Measurements from ENCODE around the gene SLC27A6. TPM values are rescaled to one million over a fixed set of nuclear protein-coding genes. Genes with fewer than 3 reads are reported as not detected.

SLC27A6 gene
- polyA plus RNA-seq, 1 experiment: 0.04 TPM

- POLR2A ChIA-PET: no interaction called here
- H3K27ac ChIP-seq (ENCODE audit: low read depth, low read length): no peak overlapping the region
- H3K4me3 ChIP-seq (ENCODE audit: low read depth, low read length): no peak overlapping the region
- no peaks in the 10 kb centered on the region for H3K27me3 ChIP-seq (ENCODE audit: control insufficient read depth, insufficient read depth, low read length)
- CTCF ChIA-PET: no interaction called here
- TF ChIP-seq CTCF (IDR thresholded peaks at IDR 0.05; ENCODE audit: low read depth, low read length): no peak
- DNase-seq (ENCODE audit: low read depth, low spot score): no peak
- no peaks in the 10 kb centered on the region for H3K9me3 ChIP-seq (ENCODE audit: control insufficient read depth, insufficient read depth, low read length)
These were observed 9.3 kb downstream of the SLC27A6 start for GRCh38 chr5:128974567-128974966.

GRCh38 chr5:128979761-128980160, 14.5 kb downstream of the SLC27A6 start:
- ChIA-PET CTCF (no interaction called here), POLR2A (no interaction called here)
- Histone ChIP-seq H3K4me3 (ENCODE audit: low read depth, low read length) (no peak overlapping the region), H3K27ac (ENCODE audit: low read depth, low read length) (no peak overlapping the region), H3K9me3 (ENCODE audit: control insufficient read depth, insufficient read depth, low read length) (no peaks in the 10 kb centered on the region), H3K27me3 (ENCODE audit: control insufficient read depth, insufficient read depth, low read length) (no peaks in the 10 kb centered on the region)
- no peak for DNase-seq (ENCODE audit: low read depth, low spot score)
- no peak for TF ChIP-seq CTCF (IDR thresholded peaks at IDR 0.05; ENCODE audit: low read depth, low read length)

GRCh38 chr5:128980917-128981316, 15.6 kb downstream of the SLC27A6 start:
- no peak for DNase-seq (ENCODE audit: low read depth, low spot score)
- no peak overlapping the region for H3K4me3 ChIP-seq (ENCODE audit: low read depth, low read length)
- POLR2A ChIA-PET: no interaction called here
- no peak overlapping the region for H3K27ac ChIP-seq (ENCODE audit: low read depth, low read length)
- no peak for TF ChIP-seq CTCF (IDR thresholded peaks at IDR 0.05; ENCODE audit: low read depth, low read length)
- H3K27me3 ChIP-seq (ENCODE audit: control insufficient read depth, insufficient read depth, low read length): no peaks in the 10 kb centered on the region
- no peaks in the 10 kb centered on the region for H3K9me3 ChIP-seq (ENCODE audit: control insufficient read depth, insufficient read depth, low read length)
- CTCF ChIA-PET: no interaction called here

GRCh38 chr5:128984480-128984879, 19.2 kb downstream of the SLC27A6 start:
- no peak for TF ChIP-seq CTCF (IDR thresholded peaks at IDR 0.05; ENCODE audit: low read depth, low read length)
- DNase-seq (ENCODE audit: low read depth, low spot score): no peak
- ChIA-PET CTCF (no interaction called here), POLR2A (no interaction called here)
- Histone ChIP-seq H3K27me3 (ENCODE audit: control insufficient read depth, insufficient read depth, low read length) (no peaks in the 10 kb centered on the region), H3K27ac (ENCODE audit: low read depth, low read length) (no peak overlapping the region), H3K4me3 (ENCODE audit: low read depth, low read length) (no peak overlapping the region), H3K9me3 (ENCODE audit: control insufficient read depth, insufficient read depth, low read length) (no peaks in the 10 kb centered on the region)

GRCh38 chr5:128988476-128988875, 23.2 kb downstream of the SLC27A6 start:
- no peak for DNase-seq (ENCODE audit: low read depth, low spot score)
- POLR2A ChIA-PET: no interaction called here
- H3K4me3 ChIP-seq (ENCODE audit: low read depth, low read length): no peak overlapping the region
- no peaks in the 10 kb centered on the region for H3K27me3 ChIP-seq (ENCODE audit: control insufficient read depth, insufficient read depth, low read length)
- no peak overlapping the region for H3K27ac ChIP-seq (ENCODE audit: low read depth, low read length)
- TF ChIP-seq CTCF (IDR thresholded peaks at IDR 0.05; ENCODE audit: low read depth, low read length): no peak
- no peaks in the 10 kb centered on the region for H3K9me3 ChIP-seq (ENCODE audit: control insufficient read depth, insufficient read depth, low read length)
- CTCF ChIA-PET: no interaction called here

Data from AG04450 (cell line).